ENCODE measurements around the gene RGS19.
A peak's percentile ranks its signal among the peaks of the same experiment; 100 is the strongest.

RGS19 gene

GRCh38 chr20:64049060-64049877 lies 30.0 kb downstream of the RGS19 start, which contains the start of gene SOX18:
TSS of gene SOX18 (minus strand) at chr20:64049639. CDS start at chr20:64049516, 123 bp downstream.
- no peak for DNase-seq (ENCODE audit: low spot score)

- DNase-seq (ENCODE audit: low spot score), result no peak
Measured at GRCh38 chr20:64048402-64049044, 30.8 kb downstream of the RGS19 start.

GRCh38 chr20:64047968-64048401 lies 31.3 kb downstream of the RGS19 start:
- no peak for DNase-seq (ENCODE audit: low spot score)

GRCh38 chr20:64047046-64047389 lies 32.3 kb downstream of the RGS19 start:
- no peak for DNase-seq (ENCODE audit: low spot score)

GRCh38 chr20:64045346-64046011 lies 33.8 kb downstream of the RGS19 start:
- no peak for DNase-seq (ENCODE audit: low spot score)

- no peak for DNase-seq (ENCODE audit: low spot score)
Measured at GRCh38 chr20:64044484-64045247, 34.7 kb downstream of the RGS19 start.

- no peak for DNase-seq (ENCODE audit: low spot score)
Measured at GRCh38 chr20:64043768-64044167, 35.5 kb downstream of the RGS19 start.

- no peak for DNase-seq (ENCODE audit: low spot score)
Measured at GRCh38 chr20:64042054-64042781, 37.1 kb downstream of the RGS19 start.

- DNase-seq (ENCODE audit: low spot score), result no peak
Measured at GRCh38 chr20:64041781-64042053, 37.6 kb downstream of the RGS19 start.

GRCh38 chr20:64041040-64041780 lies 38.1 kb downstream of the RGS19 start:
- DNase-seq (ENCODE audit: low spot score), result no peak

- DNase-seq (ENCODE audit: low spot score), result no peak
Measured at GRCh38 chr20:64040231-64041039, 38.9 kb downstream of the RGS19 start.

GRCh38 chr20:64039293-64040160 lies 39.8 kb downstream of the RGS19 start:
- no peak for DNase-seq (ENCODE audit: low spot score)

- DNase-seq (ENCODE audit: low spot score), result peak; percentile 76
Measured at GRCh38 chr20:64038565-64039292, 40.6 kb downstream of the RGS19 start.

GRCh38 chr20:64038224-64038564 lies 41.1 kb downstream of the RGS19 start:
- DNase-seq (ENCODE audit: low spot score), result no peak

GRCh38 chr20:64037498-64038213 lies 41.7 kb downstream of the RGS19 start:
- DNase-seq (ENCODE audit: low spot score), result no peak

GRCh38 chr20:64037199-64037497 lies 42.2 kb downstream of the RGS19 start:
- no peak for DNase-seq (ENCODE audit: low spot score)

- DNase-seq (ENCODE audit: low spot score), result no peak
Measured at GRCh38 chr20:64036346-64037198, 42.7 kb downstream of the RGS19 start.
